PC-3 (cell line): ENCODE measurements around the gene RBMS3. TPM values are rescaled to one million over a fixed set of nuclear protein-coding genes. Genes with fewer than 3 reads are reported as not detected.

ENCODE experiments used
- ATAC-seq: fragments of 200-7000 bp; cut with Tn5 transposase; 2 replicates; pipeline ENCODE4 v1.9.1; 2020; ENCODE audit warnings: mild to moderate bottlenecking, moderate library complexity
- BruUV-seq: library from RNA; stranded (reverse); fragments of 400-500 nt; replicated peaks from 2 replicates; lab custom pipeline; 2021; lab: Mats Ljungman, UMichigan
- CTCF ChIA-PET: fragments of 300-600 bp; sonication (Branson Sonifier 250); formaldehyde crosslinking; loops from one replicate; lab custom pipeline; 2022; ENCODE audit warnings: antibody characterized with exemption; lab: Charles Lee
- POLR2A ChIA-PET: fragments of 300-600 bp; sonication (Branson Sonifier 250); formaldehyde crosslinking; loops from one replicate; lab custom pipeline; 2022; ENCODE audit warnings: antibody characterized with exemption; ENCODE audit not compliant: unreplicated experiment; lab: Charles Lee
- DNase-seq: peaks from one replicate; pipeline ENCODE4 v3.0.0-alpha.2; 2015
- H2AFZ ChIP-seq: fragments of 300-600 bp; sonication (generic); 2 replicates; pipeline ENCODE4 v1.6.0; 2016; ENCODE audit warnings: antibody characterized with exemption, low read length
- H3F3A ChIP-seq: fragments of 300-600 bp; sonication (generic); one replicate; pipeline ENCODE4 v1.6.0; 2017; ENCODE audit warnings: antibody characterized with exemption, low read length, control low read depth, mild to moderate bottlenecking; ENCODE audit not compliant: unreplicated experiment
- H3K27ac ChIP-seq: fragments of 300-600 bp; sonication (generic); 2 replicates; pipeline ENCODE4 v1.5.1; 2016; ENCODE audit warnings: mild to moderate bottlenecking, low read length
- H3K27me3 ChIP-seq: fragments of 300-600 bp; sonication (generic); 2 replicates; pipeline ENCODE4 v1.6.1; 2016; ENCODE audit warnings: low read length, mixed read lengths
- H3K36me3 ChIP-seq: fragments of 300-600 bp; sonication (generic); 2 replicates; pipeline ENCODE4 v1.6.1; 2016; ENCODE audit warnings: low read depth, mixed run types, low read length, mixed read lengths
- H3K4me1 ChIP-seq: fragments of 300-600 bp; sonication (generic); 2 replicates; pipeline ENCODE4 v1.5.1; 2016; ENCODE audit warnings: low read length; ENCODE audit not compliant: insufficient read depth
- H3K4me2 ChIP-seq: fragments of 300-600 bp; sonication (generic); 2 replicates; pipeline ENCODE4 v1.6.0; 2016; ENCODE audit warnings: low read length
- H3K4me3 ChIP-seq: fragments of 300-600 bp; sonication (generic); 2 replicates; pipeline ENCODE4 v1.5.1; 2016; ENCODE audit warnings: mild to moderate bottlenecking, low read length, mixed read lengths
- H3K79me2 ChIP-seq: fragments of 300-600 bp; sonication (generic); 2 replicates; pipeline ENCODE4 v1.6.1; 2017; ENCODE audit warnings: low read length, mixed read lengths
- H3K9ac ChIP-seq: fragments of 300-600 bp; sonication (generic); 2 replicates; pipeline ENCODE4 v1.6.0; 2016; ENCODE audit warnings: mild to moderate bottlenecking, low read length
- H3K9me2 ChIP-seq: fragments of 300-600 bp; sonication (generic); replicated peaks from 2 replicates; pipeline ENCODE4 v1.6.1; 2016; ENCODE audit warnings: mixed run types, low read length, mixed read lengths
- H3K9me3 ChIP-seq: fragments of 300-600 bp; sonication (generic); 2 replicates; pipeline ENCODE4 v1.6.1; 2016; ENCODE audit warnings: low read length, mixed read lengths
- H4K20me1 ChIP-seq: fragments of 300-600 bp; sonication (generic); 2 replicates; pipeline ENCODE4 v1.6.1; 2016; ENCODE audit warnings: low read length, mixed read lengths
- EZH2 ChIP-seq: fragments of 300-600 bp; sonication (generic); IDR thresholded peaks from one replicate; pipeline ENCODE4 v1.6.1; 2017; ENCODE audit warnings: antibody characterized with exemption, mild to moderate bottlenecking, low read length; ENCODE audit not compliant: unreplicated experiment
- EZH2phosphoT487 ChIP-seq: fragments of 300-600 bp; sonication (generic); IDR thresholded peaks from 2 replicates; pipeline ENCODE4 v1.6.1; 2018; ENCODE audit warnings: mild to moderate bottlenecking, antibody characterized with exemption, low read length, borderline replicate concordance
- intact Hi-C: fragments of 100-400 bp; cut with micrococcal nuclease; formaldehyde crosslinking; loops from 2 replicates; pipeline ENCODE4 v1.9.0; 2023
- total RNA-seq: library from RNA; depleted of rRNA; stranded (reverse); fragments of >200 nt; gene quantifications from 2 replicates; pipeline ENCODE4 v1.2.3, GENCODE V29; 2014
- TF ChIP-seq, protein P1 (sequence below): fragments of 300-600 bp; sonication (generic); conservative IDR thresholded peaks from 2 replicates; pipeline ENCODE4 v1.5.1; 2017; ENCODE audit warnings: antibody characterized with exemption, low read depth, mild to moderate bottlenecking, low read length

The RBMS3 gene
- total RNA-seq, 1 experiment from 2014 or later: 5.4 TPM

DNA sequence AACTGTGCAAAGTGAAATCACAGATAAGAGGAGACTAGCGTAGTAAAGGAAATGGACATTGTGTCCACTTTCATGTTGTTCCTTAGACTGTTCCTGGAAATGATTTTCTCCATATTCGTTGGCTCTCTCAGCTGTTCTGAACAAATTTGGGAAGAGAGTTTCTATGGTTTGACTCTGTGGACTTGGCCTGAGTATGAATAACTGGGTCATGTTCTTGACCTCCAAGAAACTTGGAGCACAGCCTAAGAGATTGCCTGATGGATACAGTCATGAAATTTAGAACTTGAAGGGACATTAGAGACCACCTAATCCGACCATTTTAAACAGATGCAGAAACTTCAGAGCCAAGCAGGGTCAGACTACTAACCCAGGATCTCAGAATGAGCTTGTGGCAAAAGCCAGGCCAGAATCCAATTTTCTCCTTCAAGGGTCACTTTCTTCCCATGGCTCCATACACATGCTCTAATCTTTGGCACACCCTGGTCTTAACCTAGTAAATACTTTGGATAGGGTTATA, 430.4 kb downstream of the RBMS3 start:
- POLR2A ChIA-PET: no interaction called here
- ATAC-seq (no peak), DNase-seq (no peak)
- Histone ChIP-seq H3K36me3 (no peaks in the 10 kb centered on the region), H4K20me1 (no peaks in the 10 kb centered on the region), H3K9ac (no peak overlapping the region), H3K9me3 (no peaks in the 10 kb centered on the region), H3K79me2 (no peaks in the 10 kb centered on the region), H3K4me3 (no peak overlapping the region), H2AFZ (no peak overlapping the region), H3K27ac (no peak overlapping the region), H3K4me2 (no peak overlapping the region), H3K4me1 (no peaks in the 10 kb centered on the region), H3F3A (no peaks in the 10 kb centered on the region), H3K9me2 (no peaks in the 10 kb centered on the region), H3K27me3 (no peaks in the 10 kb centered on the region)
- intact Hi-C loops: no loop called here
- TF ChIP-seq EZH2 (no peak), EZH2phosphoT487 (no peak)
- TF ChIP-seq, protein P1, sequence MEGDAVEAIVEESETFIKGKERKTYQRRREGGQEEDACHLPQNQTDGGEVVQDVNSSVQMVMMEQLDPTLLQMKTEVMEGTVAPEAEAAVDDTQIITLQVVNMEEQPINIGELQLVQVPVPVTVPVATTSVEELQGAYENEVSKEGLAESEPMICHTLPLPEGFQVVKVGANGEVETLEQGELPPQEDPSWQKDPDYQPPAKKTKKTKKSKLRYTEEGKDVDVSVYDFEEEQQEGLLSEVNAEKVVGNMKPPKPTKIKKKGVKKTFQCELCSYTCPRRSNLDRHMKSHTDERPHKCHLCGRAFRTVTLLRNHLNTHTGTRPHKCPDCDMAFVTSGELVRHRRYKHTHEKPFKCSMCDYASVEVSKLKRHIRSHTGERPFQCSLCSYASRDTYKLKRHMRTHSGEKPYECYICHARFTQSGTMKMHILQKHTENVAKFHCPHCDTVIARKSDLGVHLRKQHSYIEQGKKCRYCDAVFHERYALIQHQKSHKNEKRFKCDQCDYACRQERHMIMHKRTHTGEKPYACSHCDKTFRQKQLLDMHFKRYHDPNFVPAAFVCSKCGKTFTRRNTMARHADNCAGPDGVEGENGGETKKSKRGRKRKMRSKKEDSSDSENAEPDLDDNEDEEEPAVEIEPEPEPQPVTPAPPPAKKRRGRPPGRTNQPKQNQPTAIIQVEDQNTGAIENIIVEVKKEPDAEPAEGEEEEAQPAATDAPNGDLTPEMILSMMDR: no peak
- no TSS peak for BruUV-seq
- CTCF ChIA-PET: no interaction called here

DNA sequence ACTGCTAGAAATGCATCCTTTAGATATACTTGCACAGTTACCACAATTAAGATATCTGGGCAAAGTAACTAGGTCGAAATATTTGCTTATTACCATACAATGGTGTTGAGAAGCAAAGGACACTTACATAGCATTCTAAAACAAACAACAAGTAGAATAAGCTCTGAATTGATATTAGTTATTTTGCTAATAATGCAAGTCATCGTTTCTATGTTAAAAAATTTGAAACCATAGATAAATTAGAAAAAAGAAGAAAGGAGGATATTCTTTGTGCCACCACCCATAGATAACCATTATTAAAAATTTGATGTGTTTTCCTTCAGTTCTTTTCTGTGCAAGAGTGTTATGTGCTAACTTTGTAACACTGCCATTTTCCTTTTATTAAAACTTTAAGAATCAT, 435.3 kb downstream of the RBMS3 start:
- no peak overlapping the region for H2AFZ ChIP-seq
- CTCF ChIA-PET: no interaction called here
- H3K9me3 ChIP-seq: no peaks in the 10 kb centered on the region
- H3K36me3 ChIP-seq: no peaks in the 10 kb centered on the region
- H3K4me1 ChIP-seq: peaks cover 15% of the 10 kb centered on the region
- H3K27me3 ChIP-seq: no peaks in the 10 kb centered on the region
- no peaks in the 10 kb centered on the region for H3K9me2 ChIP-seq
- no peak overlapping the region for H3K9ac ChIP-seq
- POLR2A ChIA-PET: no interaction called here
- no peaks in the 10 kb centered on the region for H3K79me2 ChIP-seq
- H4K20me1 ChIP-seq: no peaks in the 10 kb centered on the region
- H3K4me3 ChIP-seq: no peak overlapping the region
- no peak for DNase-seq
- TF ChIP-seq, protein P1: no peak
- no peak for TF ChIP-seq EZH2phosphoT487
- TF ChIP-seq EZH2: no peak
- intact Hi-C loops: no loop called here
- no peak overlapping the region for H3K27ac ChIP-seq
- no peaks in the 10 kb centered on the region for H3F3A ChIP-seq
- BruUV-seq: no TSS peak
- no peak overlapping the region for H3K4me2 ChIP-seq
- no peak for ATAC-seq

DNA sequence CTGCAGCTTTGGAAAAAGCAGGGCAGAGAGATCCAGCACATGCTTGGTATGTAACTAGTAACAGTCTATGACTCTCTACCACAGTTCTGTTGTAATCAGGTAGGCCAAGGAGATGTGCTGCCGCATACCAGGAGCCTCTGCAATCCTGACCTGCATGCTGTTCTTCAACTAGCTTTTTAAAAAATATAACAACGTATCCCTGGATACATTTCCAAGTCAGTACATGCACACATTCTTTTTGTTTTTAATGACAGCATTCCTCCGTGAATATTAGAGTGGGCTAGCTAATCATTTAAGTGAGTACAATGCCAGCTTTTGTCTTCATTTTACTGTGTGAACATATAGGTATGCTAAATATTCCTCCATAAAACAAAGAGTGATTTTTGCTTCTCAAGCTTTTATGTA, 437.8 kb downstream of the RBMS3 start:
- intact Hi-C loops: no loop called here
- DNase-seq: peak; percentile 65
- Histone ChIP-seq H3K36me3 (no peaks in the 10 kb centered on the region), H3K9me3 (no peaks in the 10 kb centered on the region), H3K9ac (no peak overlapping the region), H3K4me2 (peak overlapping the region; percentile 12; the same call in 1 of the 2 replicates), H3K27me3 (no peaks in the 10 kb centered on the region), H3K4me1 (peaks cover 15% of the 10 kb centered on the region), H3K9me2 (no peaks in the 10 kb centered on the region), H4K20me1 (no peaks in the 10 kb centered on the region), H3K27ac (peak overlapping the region; percentile 39), H2AFZ (peak overlapping the region; percentile 25; the same call in 1 of the 2 replicates), H3K4me3 (no peak overlapping the region), H3K79me2 (no peaks in the 10 kb centered on the region), H3F3A (no peaks in the 10 kb centered on the region)
- CTCF ChIA-PET: no interaction called here
- no TSS peak for BruUV-seq
- POLR2A ChIA-PET: no interaction called here
- peak; percentile 82 for ATAC-seq
- TF ChIP-seq, protein P1: no peak
- TF ChIP-seq EZH2phosphoT487: no peak
- no peak for TF ChIP-seq EZH2
